ENCODE measurements around the gene RAB3C.

Gene RAB3C

DNA sequence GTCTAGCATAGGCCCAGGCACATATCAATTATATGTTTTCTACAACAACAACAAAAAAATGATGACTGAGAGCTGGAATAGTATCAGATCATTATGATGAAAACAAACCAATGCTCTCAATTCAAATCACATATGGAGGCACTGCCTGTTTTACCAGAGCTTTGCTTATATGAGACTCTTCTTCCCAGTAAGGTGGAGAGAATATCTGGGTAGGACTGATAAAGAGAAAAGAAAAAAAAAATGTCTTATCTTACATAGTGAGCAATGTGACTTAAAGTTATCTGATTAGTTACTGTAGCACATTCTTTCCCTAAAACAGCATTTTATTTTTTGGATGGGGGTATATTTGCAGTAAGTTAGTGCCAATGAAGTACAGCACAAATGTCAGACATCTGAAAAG lies 154.8 kb downstream of the RAB3C start:
- FAIRE-seq: no peak

DNA sequence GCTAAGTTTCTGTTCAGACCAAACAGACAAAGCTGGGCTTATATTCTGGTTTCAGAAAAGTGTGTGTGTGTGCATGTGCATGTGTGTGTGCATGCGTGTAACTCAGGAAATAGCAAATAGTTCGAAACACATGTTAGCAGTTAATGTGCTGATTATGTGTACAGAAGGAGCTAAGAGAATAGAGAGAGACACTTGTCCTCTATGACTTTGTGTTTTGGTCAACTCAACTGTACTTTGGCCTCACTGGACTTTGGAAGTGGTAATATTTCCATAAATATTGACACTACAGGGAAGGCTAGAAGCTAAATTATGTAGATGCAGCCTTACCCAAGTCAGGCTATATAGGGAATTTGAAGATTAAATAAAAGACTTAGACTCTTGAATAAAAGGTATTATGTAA lies 155.5 kb downstream of the RAB3C start:
- FAIRE-seq: no peak

DNA sequence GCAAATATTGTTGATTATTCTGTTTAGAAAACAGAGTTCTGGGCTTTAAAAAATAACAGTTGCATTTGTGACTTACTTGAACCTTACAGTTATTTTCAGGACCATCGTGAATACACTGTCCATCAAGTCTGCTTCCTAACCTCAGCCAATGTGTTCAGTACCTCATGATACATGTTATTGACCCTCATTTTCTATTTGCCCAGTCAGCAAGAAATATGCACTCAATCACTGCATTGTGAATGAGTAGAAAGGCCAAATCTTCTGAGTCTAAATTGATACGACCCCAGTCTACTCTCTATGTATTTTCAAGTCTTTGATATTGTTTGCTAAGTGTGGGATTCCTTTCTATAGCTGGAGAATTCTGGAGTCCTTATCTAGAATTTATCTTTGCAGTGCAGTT lies 156.2 kb downstream of the RAB3C start:
- FAIRE-seq: no peak

DNA sequence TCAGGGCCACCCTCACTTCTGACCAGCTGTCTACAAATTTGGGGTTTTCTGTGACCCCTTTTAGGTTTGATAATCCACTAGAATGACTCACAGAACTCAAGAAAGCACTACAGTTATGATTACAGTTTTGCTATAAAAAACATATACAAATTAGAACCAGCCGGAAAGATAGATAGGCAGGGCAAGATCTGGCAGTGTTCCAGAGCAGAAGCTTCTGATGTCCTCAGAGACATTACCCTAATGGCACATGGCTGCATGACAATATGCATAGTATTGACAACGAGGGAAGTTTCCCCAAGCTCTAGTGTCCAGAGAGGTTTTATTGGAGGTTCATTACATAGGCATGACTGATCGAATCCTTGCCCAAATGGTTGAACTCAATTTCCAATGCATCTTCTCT lies 158.1 kb downstream of the RAB3C start:
- no peak for FAIRE-seq

DNA sequence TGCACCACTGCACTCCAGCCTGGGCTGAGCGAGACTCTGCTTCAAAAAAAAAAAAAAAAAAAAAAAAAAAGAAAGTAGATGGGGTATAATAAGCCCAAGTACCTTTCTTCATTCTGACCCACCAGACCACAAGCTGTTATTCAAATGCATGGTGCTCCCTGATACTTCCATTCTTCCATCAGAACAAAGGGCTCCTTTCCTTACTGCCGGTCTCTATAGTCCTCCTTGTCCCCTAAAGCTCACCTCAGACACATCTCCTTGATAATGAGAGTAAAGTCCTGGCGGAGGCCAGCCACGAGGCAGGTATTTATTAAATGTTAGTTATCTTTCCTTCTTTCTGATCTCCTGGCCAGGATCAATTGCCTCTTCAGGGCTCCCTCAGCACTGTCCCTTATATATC lies 162.5 kb downstream of the RAB3C start:
- no peak for FAIRE-seq

DNA sequence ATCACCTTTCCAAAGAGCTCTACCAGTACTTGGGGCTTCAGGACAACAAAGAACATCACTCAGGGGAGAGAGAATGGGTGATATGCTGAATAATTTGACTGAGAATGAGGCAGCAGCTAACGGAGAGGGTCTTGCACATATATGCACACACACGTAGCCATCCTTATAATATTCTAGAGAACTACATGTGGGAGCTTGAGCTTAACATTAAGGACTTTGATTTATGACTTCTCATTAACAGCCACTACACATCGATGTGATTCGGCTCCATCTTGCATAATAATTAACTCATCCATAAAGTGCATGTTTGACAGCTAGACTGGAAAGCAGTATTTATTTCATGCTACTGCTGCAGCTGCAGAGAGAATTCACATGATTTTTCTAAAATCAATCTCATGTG lies 163.4 kb downstream of the RAB3C start:
- FAIRE-seq: no peak

DNA sequence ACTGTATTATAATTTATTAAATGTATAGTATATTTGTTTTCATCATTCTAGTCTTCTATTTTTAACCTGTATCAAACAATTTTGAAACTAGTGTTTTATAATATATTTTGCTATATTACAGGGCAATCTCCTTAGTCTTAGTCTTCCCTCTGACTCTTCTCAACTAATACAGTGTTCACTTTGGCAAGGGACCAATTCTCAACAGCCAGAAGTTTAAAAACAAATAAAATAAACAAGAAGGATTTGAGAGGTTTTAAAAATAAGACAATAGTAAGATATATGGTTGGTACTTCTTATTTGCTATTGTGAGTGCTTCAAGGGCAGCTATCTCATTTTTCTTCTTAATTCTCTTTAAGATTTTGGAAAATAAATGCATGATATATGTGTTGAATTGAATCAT lies 167.2 kb downstream of the RAB3C start:
- FAIRE-seq: no peak

DNA sequence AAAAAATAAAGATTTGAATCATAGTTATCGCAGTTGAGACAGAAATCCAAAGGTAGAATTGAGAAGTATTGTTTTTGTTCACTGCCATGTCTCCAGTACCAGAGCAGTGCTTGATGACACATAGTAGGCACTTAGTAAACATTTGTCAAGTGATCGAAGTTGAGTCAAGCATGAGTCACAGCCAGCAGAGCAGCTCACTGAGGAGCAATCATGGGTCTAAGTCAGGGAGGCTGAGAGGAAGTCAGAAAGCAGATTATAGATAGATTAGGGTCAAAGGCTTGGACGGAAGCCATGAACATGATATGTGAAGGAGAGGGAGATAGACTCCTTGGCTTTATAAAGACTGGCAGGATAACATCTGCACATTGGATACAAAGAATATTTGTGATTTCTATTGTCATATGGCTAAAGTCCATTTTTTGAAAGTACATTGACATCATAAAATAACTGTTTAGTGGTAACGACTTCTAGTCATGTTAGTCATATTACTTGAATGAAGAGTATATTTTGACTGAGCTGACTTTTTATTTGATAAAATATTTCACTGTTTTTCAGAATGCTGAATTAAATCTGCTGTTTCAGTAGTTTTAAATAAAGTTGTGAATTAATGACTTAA lies 168.5 kb downstream of the RAB3C start:
- FAIRE-seq: peak; percentile 45

DNA sequence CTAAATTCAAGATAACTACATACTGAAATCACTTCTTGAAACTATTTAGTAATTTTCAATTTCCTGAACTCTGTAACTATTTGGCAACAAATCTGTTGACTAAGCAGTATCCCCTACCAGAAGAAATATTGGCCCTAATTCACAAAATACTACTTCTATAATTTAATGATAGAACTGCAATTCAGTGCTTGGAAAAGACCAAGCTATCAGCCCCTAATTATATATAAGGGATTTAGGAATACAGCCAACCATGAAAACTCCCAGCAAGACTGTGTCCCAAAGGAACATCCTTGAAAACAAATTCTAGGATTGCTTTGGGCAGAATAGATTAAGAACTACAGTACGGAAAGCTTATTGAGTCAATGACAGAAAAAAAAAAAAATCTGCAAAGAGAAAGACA lies 169.2 kb downstream of the RAB3C start:
- FAIRE-seq: no peak

DNA sequence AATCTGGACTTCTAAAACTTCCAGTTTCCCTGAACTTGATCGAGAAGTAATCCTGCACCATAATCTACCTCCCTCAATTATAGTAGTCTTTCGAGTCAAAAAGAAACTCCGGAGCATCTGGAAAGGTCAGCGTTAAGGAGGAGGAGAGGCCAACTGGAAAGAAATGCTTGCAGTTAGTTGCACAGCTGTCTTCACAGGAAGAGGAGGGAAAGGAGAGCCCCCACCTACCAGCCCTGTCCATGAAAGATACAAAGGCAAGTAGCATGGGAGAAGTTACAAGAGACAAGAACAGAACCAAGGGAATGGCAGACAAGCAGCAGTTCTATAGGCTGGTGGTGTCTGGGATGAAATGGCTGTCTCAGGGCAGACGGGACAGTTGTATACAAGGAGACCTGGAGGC lies 170.6 kb downstream of the RAB3C start:
- FAIRE-seq: no peak

DNA sequence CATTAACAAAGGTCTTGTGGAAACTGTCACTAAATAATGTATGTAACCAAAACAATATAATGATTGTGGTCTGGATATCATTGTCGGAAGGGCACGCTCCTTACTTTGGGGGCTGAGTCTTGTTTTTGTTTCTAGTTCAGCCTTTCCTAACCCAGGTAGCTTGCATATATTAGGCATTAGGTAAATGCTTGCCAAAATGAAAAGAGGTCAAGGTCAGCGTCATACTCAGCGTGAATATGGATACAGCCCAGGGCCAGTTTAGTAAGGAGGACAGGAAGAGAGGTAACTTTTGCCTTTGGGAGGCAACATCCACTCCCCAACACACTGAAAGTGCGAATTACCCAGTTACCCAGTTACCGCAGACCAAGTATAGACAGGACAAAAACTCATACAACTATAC lies 171.4 kb downstream of the RAB3C start:
- FAIRE-seq: no peak

DNA sequence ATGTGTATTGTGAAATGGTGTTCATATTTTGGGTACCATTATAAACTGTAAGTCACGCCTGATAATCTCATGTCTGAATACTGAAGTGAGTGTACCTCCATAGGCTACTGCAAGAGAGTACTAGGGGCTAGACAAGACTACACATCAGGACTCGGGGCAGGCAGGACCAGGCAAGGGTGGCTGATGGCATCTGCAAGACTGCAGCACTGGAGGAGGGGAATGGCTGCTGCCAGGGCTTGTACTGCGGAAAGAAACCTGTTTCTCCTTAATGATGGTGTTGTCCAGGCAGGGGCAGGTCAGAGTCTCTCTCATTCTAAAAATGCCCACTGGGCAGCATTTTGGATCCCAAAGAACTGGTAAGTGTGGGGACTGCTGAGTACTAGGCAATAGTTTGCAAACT lies 172.5 kb downstream of the RAB3C start:
- FAIRE-seq: no peak

DNA sequence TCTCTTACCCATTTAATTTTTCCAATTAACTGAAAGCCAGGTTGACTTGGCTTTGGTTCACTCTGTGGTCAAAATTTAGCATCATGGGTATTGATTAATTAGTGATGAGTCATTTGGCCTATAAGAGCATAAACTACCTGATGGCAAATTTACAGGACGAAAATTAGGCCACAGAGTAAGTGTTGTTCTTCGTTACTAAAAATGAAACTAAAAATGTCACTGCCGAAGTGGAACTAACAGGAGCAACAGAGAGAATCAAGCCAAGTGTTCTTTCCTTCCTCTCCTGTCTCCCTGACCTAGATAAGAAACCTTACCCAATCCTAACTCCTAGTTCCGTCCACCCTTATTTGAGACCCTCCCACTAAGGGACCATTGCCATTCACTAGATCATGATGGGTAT lies 176.9 kb downstream of the RAB3C start:
- no peak for FAIRE-seq

DNA sequence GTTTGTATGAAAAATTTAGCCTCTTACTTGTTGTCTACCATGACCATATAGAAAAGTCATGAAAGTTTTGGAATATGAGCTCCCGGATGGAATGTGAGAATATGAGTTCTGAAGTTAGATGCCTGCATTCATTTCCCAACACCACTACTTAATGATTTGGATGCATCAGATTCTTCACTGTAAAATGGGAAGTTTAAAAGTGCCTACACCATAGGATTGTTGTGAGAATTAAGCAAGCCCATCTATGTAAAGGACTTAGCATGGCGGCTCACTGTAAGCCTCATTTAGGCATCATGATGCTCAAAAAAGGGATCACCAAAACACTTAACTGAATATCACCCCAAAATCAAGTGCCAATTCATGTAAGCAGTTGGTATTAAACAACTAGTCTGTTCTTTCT lies 177.3 kb downstream of the RAB3C start:
- no peak for FAIRE-seq

DNA sequence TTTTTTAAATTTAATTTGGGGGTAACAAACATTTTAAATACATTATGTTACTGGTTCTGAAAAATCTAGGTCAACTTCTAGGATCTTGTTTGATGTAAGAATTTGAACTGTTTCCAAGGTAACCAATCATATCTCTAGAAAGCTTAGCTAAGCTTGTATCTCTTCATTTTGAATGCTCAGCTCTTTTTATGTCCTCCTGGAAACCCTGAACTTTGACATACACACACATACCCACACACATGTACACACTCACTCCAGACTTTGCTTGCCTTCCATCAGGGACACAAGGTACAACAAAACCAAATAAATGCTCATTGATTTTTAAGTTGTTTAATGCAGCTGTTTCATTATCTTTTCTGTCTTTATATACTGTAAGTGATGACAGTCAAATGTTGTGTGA lies 178.5 kb downstream of the RAB3C start:
- no peak for FAIRE-seq

DNA sequence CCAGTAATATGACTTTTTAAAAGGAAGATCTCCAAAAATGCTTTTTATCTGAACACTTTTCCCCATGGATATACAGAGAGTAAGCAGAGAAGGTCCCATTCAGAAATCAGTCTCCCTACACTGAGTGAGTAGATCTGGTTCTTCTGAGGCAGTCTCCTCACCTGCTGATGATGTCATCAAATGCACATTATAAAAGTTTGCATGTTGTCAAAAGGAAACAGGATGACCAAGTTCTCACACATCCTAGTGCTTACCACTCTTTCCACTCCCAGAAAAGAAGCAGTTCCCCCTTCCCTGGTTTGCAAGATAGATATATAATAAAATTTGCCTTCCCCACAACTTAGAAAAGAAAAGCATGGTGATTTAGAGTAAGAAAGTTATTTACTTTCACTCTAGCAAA lies 180.5 kb downstream of the RAB3C start:
- FAIRE-seq: no peak

DNA sequence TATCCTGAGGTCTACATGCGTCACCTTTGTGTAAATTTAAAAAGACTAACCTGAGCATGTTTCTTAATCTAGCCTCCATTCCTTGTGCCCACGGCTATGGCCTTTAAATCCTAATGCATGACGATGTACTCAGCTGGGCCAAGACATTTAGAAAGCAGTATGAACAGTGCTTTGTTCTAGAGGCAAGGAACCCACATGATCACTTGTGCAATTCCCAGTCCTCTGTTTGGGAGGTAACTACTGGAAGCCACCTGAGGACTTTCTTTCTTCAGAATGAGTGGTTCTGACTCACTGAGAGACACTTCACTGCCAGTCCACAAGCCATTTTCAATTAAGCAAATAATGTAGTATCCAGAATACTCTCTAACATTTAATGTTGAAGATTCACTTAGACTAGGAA lies 181.3 kb downstream of the RAB3C start:
- FAIRE-seq: no peak

DNA sequence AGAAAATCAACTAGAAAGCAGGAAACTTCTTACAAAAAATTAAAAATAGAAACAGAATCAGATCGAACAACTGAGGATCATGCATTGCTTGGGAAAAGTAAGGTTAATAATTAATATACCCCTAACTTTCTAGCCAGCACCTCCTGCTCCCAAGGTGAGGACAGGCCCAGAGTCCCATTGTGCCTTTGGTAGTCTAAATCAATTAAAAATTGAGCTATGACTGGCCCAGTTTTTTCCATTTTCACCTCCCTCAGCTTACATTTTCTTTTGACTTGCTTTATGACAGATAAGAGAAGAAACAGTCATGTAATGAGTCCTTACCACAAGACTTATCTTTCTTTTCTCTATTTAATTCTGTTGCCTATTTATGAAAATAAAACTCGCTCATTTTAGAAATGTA lies 182.2 kb downstream of the RAB3C start:
- no peak for FAIRE-seq

DNA sequence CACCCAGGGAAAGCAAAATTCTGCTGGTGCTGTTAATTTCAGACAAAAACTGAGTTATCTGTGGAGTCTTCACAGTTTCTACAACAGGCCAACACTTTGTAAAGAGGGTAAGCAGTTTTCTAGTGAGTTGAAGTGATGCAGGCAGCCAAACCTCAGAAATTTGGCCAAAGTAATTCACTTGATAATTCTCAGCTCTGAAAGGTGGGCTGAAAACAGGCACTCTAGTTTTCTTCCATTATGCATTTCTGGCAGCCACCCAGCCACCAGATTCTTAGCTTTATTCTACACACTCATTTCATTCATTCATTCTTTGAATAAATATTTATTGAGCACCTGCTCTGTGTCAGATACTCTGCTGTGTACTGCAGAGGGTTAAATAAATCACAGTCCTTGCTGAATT lies 184.2 kb downstream of the RAB3C start:
- no peak for FAIRE-seq

DNA sequence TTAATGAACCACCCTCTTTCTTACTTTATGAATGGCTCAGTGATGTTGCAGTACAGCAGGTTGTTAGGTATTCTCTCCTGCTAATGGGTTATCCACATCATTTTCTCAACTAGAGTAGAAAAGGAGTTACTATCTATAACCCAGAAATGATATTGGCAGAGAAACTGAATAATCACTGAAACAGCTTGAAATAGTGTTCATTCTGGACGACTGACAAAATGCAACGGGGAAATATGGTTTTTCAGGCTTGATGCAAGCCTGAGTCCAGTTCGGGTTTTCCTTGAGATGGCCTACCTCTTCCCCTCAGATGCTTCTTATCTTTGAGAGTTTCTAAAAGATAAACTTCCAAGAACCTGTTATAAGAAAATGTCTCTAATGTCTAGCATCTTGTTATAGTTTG lies 187.3 kb downstream of the RAB3C start:
- no peak for FAIRE-seq

DNA sequence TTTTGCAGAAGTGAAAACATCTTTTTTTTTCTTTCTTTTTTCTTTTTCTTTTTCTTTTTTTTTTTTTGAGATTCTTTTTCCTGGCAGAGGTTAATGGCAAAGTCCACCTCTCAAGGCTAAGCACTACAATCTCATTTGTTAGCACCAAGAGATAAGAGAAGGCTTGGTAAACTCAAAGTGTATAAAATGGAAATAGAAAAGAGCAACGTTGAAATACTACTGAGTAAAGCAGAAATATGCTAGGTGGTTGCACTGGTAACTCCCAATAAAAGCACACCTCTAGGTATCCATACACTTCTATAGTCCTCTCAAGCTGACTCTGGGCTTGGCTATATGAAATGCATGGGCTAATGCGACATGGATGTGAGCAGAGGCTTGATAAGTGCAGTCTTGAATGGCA lies 188.9 kb downstream of the RAB3C start:
- no peak for FAIRE-seq

DNA sequence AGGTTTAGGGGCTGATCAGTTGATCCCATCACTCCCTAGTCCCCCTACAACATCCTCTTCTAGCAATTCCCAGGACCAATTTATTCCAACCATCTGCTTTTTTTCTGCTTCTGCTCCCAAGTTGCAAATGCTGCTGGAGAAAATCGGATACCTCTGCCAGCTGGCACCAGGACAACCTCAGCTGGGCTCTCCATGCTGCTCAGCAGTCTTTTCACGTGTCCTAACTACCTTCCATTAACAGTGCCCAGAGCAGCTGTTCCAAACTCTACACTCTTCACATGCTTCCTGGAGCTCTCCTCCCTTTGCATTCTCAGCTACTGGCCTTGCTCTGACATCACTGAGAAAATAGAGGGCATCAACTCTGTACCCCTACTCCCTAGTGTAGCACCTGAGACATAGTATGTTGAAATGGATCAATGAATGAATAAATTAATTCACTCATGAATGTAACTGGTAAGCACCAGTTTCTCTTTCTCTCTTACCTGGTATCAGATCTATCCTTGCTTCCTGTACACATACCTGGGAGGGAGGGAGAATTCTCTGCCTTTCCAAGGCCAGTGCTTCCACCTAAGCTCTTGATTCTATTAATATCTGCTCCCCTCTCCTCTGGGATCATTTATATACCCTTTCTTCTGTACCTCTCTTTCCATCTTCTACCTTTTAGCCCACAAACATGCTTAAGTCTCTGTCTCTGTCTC lies 191.0 kb downstream of the RAB3C start:
- no peak for FAIRE-seq

DNA sequence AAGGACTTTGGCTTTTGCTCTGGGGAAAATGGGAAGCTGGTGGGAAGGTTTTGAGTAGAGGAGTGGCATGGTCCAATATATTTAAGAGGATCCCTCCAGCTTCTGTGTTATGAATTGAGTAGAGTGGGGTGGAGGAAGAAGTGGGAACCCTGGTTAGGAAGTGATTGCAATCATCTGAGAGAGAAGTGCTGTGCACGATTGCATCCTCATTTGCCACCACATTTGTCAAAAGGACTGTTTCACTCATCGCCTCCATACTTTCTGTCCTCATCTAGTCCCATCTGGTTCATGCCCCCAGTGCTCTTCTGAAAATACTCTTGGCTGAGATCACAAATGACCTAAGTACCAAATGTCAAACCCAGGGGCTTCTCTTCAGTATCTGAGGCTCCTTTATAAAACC lies 192.1 kb downstream of the RAB3C start:
- FAIRE-seq: no peak

DNA sequence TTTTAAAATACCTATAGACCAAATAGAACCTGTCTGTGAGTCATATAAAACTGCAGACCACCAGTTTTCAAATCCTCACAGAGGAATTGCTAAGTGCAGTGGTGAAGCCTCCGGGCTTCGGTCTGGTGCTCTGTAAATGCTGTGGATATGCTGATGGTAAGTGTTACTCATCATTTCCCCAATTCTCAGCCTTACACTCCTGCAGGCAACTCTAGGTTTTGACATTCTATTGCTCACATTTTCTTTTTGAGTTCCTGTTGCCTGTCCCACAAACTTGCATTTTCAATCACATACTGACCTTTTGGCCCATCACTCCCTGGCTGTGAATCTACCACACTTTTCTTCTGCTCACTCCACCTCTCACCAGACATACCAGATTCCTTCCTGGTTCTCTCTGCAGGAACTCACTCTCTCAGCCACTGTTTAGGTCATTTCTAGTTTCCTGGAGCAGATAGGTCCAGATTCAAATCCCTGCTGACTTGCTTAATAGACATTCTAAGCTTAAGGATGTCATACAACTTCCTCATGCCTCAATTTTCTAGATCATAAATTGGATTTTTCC lies 192.9 kb downstream of the RAB3C start:
- no peak for FAIRE-seq

DNA sequence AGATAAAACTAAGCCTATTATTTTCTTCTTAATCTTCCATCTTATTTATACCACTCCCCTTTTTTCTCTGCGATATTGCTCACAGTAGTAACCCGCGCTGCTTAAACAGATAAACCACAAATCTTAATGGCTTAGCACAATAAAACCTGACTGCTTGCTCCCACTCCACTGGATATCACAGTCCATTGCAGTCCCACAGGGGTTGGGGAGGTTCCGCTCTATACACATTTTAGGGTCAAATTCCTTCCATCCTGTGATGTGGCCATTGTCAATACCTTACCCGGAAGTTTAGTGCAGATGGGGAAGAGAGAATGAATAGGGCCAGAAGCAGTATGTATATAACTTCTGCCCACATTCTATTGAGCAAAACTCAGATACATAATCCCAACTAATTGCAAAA lies 193.7 kb downstream of the RAB3C start:
- no peak for FAIRE-seq
